LHCN-M2 (cell line): Measurements from ENCODE around the gene SSRP1. TPM values are rescaled to one million over a fixed set of nuclear protein-coding genes. Genes with fewer than 3 reads are reported as not detected.

ENCODE experiments used
- total RNA-seq: library from RNA; depleted of rRNA; stranded (reverse); fragments of >200 nt; gene quantifications from 2 replicates; pipeline ENCODE4 v1.2.3, GENCODE V29; 2014; rRNA removed

SSRP1 gene
- total RNA-seq, 1 experiment from 2014 or later: 169 TPM

Other genes starting within 250 kb of the SSRP1 start
- gene LRRC55, start 153.9 kb downstream of the SSRP1 start, total RNA-seq: not detected in 2 replicates
- gene APLNR, start 98.6 kb downstream of the SSRP1 start, total RNA-seq: 0.11 TPM in 1 of 2 replicates, not detected in the other
- 95.9 and 114 TPM in 2 replicates for gene TNKS1BP1, start 10.9 kb downstream of the SSRP1 start, total RNA-seq
- not detected in 2 replicates for gene P2RX3, start 2.5 kb upstream of the SSRP1 start, total RNA-seq
- not detected in 2 replicates for gene PRG3, start 45.3 kb upstream of the SSRP1 start, total RNA-seq
- 0.06 TPM in 1 of 2 replicates, not detected in the other for gene PRG2, start 54.8 kb upstream of the SSRP1 start, total RNA-seq
- gene SLC43A3, start 91.2 kb upstream of the SSRP1 start, total RNA-seq: 113 and 153 TPM in 2 replicates
- gene RTN4RL2, start 124.6 kb upstream of the SSRP1 start, total RNA-seq: 0.23 and 0.38 TPM in 2 replicates
- 5.1 and 7.7 TPM in 2 replicates for gene SLC43A1, start 179.8 kb upstream of the SSRP1 start, total RNA-seq
- 46.7 and 53.8 TPM in 2 replicates for gene TIMM10, start 194.9 kb upstream of the SSRP1 start, total RNA-seq
- not detected in 2 replicates for gene SMTNL1, start 201.7 kb upstream of the SSRP1 start, total RNA-seq
- 25.8 and 48.2 TPM in 2 replicates for gene UBE2L6, start 231.8 kb upstream of the SSRP1 start, total RNA-seq